Activated CD8-positive, alpha-beta T cell treated with anti-CD3 and anti-CD28 coated beads, Interleukin-2, amount 10 ng/mL, durations not matched to agents 7 days and 5 days (primary cell): ENCODE measurements around the gene ITIH3. TPM values are rescaled to one million over a fixed set of nuclear protein-coding genes. Genes with fewer than 3 reads are reported as not detected.

Experiments used
- ATAC-seq: fragments of 150-1000 bp; cut with Tn5 transposase; one replicate; pipeline ENCODE4 v1.10.0; 2021; ENCODE audit warnings: moderate library complexity
- CTCF ChIA-PET: fragments of 350-600 bp; sonication (Branson Sonifier 250); formaldehyde crosslinking; loops from one replicate; lab custom pipeline; 2021; ENCODE audit warnings: antibody characterized with exemption; lab: Charles Lee
- POLR2A ChIA-PET: fragments of 350-600 bp; sonication (Branson Sonifier 250); formaldehyde crosslinking; loops from one replicate; lab custom pipeline; 2021; ENCODE audit warnings: antibody characterized with exemption; lab: Charles Lee
- DNase-seq: peaks from one replicate; pipeline ENCODE4 v3.0.0-alpha.2; 2020
- H3K27ac Mint-ChIP-seq: one replicate; pipeline ENCODE4 v1.8.0; 2021; ENCODE audit warnings: mild to moderate bottlenecking, mixed read lengths
- H3K27me3 Mint-ChIP-seq: one replicate; pipeline ENCODE4 v1.8.0; 2021; ENCODE audit warnings: low read depth, mixed read lengths
- H3K36me3 Mint-ChIP-seq: one replicate; pipeline ENCODE4 v1.8.0; 2021; ENCODE audit warnings: low read depth, mixed read lengths
- H3K4me1 Mint-ChIP-seq: one replicate; pipeline ENCODE4 v1.8.0; 2021; ENCODE audit warnings: low read depth, mixed read lengths
- H3K4me3 Mint-ChIP-seq: one replicate; pipeline ENCODE4 v1.8.0; 2021; ENCODE audit warnings: mild to moderate bottlenecking, mixed read lengths
- H3K9me3 Mint-ChIP-seq: one replicate; pipeline ENCODE4 v1.8.0; 2022; ENCODE audit warnings: mixed read lengths; ENCODE audit not compliant: insufficient read depth
- total RNA-seq, 2 experiments: library from RNA; stranded (reverse); gene quantifications; one replicate each; pipeline ENCODE4 v1.2.3, GENCODE V29; 2021

ITIH3 gene
- total RNA-seq, 2 experiments from 2014 or later: not detected

GRCh38 chr3:52800079-52800478 is 5.5 kb downstream of the ITIH3 start:
- Mint-ChIP-seq H3K27me3 (no peaks in the 10 kb centered on the region), H3K36me3 (no peaks in the 10 kb centered on the region), H3K9me3 (no peaks in the 10 kb centered on the region), H3K4me1 (no peaks in the 10 kb centered on the region), H3K27ac (no peak overlapping the region), H3K4me3 (no peak overlapping the region)
- ATAC-seq (no peak), DNase-seq (no peak)
- ChIA-PET CTCF (no interaction called here), POLR2A (no interaction called here)

DNA sequence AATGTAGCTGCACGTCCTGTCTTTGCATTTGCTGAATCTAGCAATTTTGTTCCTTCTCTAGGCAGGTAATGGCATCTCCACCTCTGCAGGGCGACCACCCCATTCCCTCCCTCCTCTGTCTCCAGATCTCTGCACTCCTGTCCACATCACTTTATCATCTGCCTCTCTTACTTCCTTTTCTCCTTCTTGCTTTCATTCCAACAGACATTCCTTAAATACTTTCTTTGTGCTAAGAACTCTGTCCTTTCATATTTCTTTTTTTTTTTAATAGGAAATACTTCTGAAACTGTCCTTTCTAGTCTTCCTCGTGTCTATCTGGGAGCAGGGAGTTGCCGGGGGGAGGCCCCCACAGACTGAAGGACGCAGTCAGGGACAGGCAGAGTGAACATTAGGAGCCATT is 7.2 kb downstream of the ITIH3 start:
- ChIA-PET CTCF (no interaction called here), POLR2A (no interaction called here)

DNA sequence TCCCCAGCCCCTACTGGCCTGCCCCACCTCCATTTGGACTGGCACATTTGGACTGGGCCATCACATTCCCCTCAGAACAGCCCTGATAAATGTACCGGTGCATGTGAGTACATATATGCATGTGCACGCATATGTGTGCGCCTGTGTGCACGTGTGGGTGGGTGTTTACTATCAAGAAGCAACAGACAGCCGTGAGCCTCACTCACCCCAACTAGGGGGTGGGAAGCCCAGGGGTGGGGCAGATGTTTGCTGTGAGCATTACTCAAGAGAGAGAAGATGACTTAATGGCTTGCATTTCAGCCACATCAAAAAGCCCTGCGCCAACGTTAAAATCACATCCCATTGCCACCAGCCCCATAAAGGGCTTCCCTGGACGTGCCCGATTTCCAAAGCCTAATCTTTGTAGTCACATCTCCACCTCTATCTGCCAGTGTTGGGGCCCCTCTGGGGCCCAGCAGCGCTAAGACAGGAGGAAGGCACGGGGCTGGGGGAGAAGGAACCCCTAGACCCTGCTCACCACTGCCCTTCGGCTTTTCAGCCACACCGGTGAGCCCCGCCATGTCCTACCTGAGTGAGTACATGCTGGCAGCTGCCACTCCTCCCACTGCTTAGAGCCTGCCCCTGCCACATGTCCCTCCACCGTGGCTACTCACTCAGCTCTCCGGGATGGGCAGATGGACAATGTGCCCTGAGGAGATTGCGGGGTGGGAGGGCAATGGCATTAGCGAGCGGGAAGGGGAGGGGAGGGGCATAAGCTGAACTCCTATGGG is 10.9 kb downstream of the ITIH3 start:
- Mint-ChIP-seq H3K4me3 (no peak overlapping the region), H3K27me3 (peaks cover 3% of the 10 kb centered on the region), H3K36me3 (no peaks in the 10 kb centered on the region), H3K9me3 (no peaks in the 10 kb centered on the region), H3K4me1 (peaks cover 18% of the 10 kb centered on the region), H3K27ac (no peak overlapping the region)
- ATAC-seq (no peak), DNase-seq (no peak)
- CTCF ChIA-PET: no interaction called here
- POLR2A ChIA-PET: no interaction called here

More for the DNA sequence above, 7.2 kb downstream of the ITIH3 start:
- H3K4me1 Mint-ChIP-seq: no peaks in the 10 kb centered on the region
- no peaks in the 10 kb centered on the region for H3K27me3 Mint-ChIP-seq
- no peaks in the 10 kb centered on the region for H3K36me3 Mint-ChIP-seq
- ATAC-seq (no peak), DNase-seq (no peak)
- no peak overlapping the region for H3K4me3 Mint-ChIP-seq
- H3K27ac Mint-ChIP-seq: no peak overlapping the region
- no peaks in the 10 kb centered on the region for H3K9me3 Mint-ChIP-seq

GRCh38 chr3:52809149-52809548 is 14.6 kb downstream of the ITIH3 start:
- H3K9me3 Mint-ChIP-seq: no peaks in the 10 kb centered on the region
- DNase-seq: no peak
- no peak for ATAC-seq
- no peak overlapping the region for H3K27ac Mint-ChIP-seq
- no peak overlapping the region for H3K4me3 Mint-ChIP-seq
- ChIA-PET CTCF (interaction anchor here (0.9 to 1.6 kb wide), 2 partner anchors 11 to 12 kb away, joined by 3 to 6 read pairs; no protein-coding TSS in a partner anchor), POLR2A (no interaction called here)
- peaks cover 3% of the 10 kb centered on the region for H3K27me3 Mint-ChIP-seq
- H3K4me1 Mint-ChIP-seq: peaks cover 18% of the 10 kb centered on the region
- no peaks in the 10 kb centered on the region for H3K36me3 Mint-ChIP-seq

DNA sequence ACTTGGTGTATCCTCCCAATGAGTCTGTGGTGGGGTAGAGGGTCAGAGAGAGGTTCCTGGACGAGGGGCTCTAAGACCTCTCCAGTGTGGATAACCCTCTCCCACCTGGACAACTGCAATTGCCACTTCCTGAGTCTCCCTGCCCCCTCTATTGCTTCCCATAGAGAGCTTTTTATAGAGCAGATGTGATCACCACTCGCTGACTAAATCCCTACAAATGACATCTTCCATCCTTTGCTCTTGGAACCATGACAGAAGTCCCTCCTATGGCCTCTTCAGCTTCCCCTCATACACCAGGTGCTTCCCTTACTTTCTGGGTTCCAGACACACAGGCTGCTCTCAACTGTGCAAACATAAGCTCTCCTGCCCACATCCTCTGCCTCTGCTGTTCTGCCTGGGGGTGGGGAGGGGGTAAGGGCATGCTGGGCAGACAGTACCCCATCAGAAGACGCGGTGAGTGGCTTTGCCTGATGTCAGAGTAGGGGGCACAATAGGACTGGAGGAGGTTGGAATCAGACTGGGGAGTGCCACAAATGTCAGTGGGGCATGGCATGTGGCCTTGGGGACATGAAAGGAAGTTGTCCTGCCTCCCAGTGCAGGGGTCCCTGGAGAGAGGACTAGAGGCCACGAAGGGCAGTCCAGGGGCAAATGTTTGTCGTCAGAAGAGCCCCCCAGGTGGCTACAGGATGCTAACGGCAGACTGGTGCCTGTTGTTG is 15.2 kb downstream of the ITIH3 start:
- Mint-ChIP-seq H3K36me3 (no peaks in the 10 kb centered on the region), H3K9me3 (no peaks in the 10 kb centered on the region), H3K27me3 (peaks cover 3% of the 10 kb centered on the region), H3K4me3 (no peak overlapping the region), H3K4me1 (peaks cover 18% of the 10 kb centered on the region), H3K27ac (no peak overlapping the region)
- no peak for ATAC-seq
- CTCF ChIA-PET: interaction anchor here (0.9 to 1.6 kb wide), 2 partner anchors 11 kb away, joined by 3 to 6 read pairs; no protein-coding TSS in a partner anchor
- no peak for DNase-seq
- POLR2A ChIA-PET: interaction anchor here (1.4 kb wide), 1 partner anchor 29 kb away, joined by 4 read pairs; no protein-coding TSS in a partner anchor

DNA sequence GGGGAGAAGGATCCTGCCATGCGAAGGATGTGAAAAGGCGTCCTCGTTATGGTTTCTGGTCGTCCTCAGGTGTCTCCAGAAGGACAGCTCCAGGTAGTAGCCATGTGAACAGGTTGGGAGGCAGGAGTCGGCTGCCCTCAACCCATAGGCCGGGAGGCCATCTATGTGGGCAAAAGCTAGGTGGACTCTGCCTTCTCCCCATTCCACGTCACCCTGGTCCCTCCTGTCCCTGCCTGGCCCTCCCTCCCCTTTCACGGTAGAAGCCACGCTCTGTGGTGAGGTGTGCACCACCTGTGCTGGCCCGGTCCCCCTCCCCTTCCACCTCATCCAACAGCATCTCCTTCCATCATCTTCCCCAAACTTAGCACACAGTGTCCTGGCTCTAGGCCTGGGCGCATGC is 16.3 kb downstream of the ITIH3 start:
- H3K4me1 Mint-ChIP-seq: peaks cover 18% of the 10 kb centered on the region
- peaks cover 3% of the 10 kb centered on the region for H3K27me3 Mint-ChIP-seq
- H3K36me3 Mint-ChIP-seq: no peaks in the 10 kb centered on the region
- ChIA-PET POLR2A (interaction anchor here (0.9 to 1.4 kb wide), 2 partner anchors 12 to 28 kb away, joined by 3 to 4 read pairs; no protein-coding TSS in a partner anchor), CTCF (interaction anchor here (1.7 kb wide), 1 partner anchor 10 kb away, joined by 5 read pairs; no protein-coding TSS in a partner anchor)
- no peak for ATAC-seq
- H3K4me3 Mint-ChIP-seq: no peak overlapping the region
- no peaks in the 10 kb centered on the region for H3K9me3 Mint-ChIP-seq
- DNase-seq: no peak
- no peak overlapping the region for H3K27ac Mint-ChIP-seq

GRCh38 chr3:52811452-52812011 is 16.9 kb downstream of the ITIH3 start:
- no peak overlapping the region for H3K4me3 Mint-ChIP-seq
- ChIA-PET CTCF (interaction anchor here (1.7 kb wide), 1 partner anchor 9 kb away, joined by 5 read pairs; no protein-coding TSS in a partner anchor), POLR2A (interaction anchor here (0.9 kb wide), 1 partner anchor 13 kb away, joined by 3 read pairs; no protein-coding TSS in a partner anchor)
- H3K27ac Mint-ChIP-seq: no peak overlapping the region
- DNase-seq (no peak), ATAC-seq (no peak)
- H3K27me3 Mint-ChIP-seq: peaks cover 3% of the 10 kb centered on the region
- peaks cover 18% of the 10 kb centered on the region for H3K4me1 Mint-ChIP-seq
- H3K9me3 Mint-ChIP-seq: no peaks in the 10 kb centered on the region
- no peaks in the 10 kb centered on the region for H3K36me3 Mint-ChIP-seq

GRCh38 chr3:52813810-52814209 is 19.2 kb downstream of the ITIH3 start:
- peaks cover 9% of the 10 kb centered on the region for H3K4me1 Mint-ChIP-seq
- H3K9me3 Mint-ChIP-seq: no peaks in the 10 kb centered on the region
- ChIA-PET CTCF (no interaction called here), POLR2A (no interaction called here)
- DNase-seq (no peak), ATAC-seq (no peak)
- no peak overlapping the region for H3K4me3 Mint-ChIP-seq
- no peaks in the 10 kb centered on the region for H3K36me3 Mint-ChIP-seq
- peaks cover 3% of the 10 kb centered on the region for H3K27me3 Mint-ChIP-seq
- no peak overlapping the region for H3K27ac Mint-ChIP-seq

GRCh38 chr3:52816199-52816598 is 21.6 kb downstream of the ITIH3 start:
- DNase-seq: no peak
- ATAC-seq: no peak
- Mint-ChIP-seq H3K27me3 (no peaks in the 10 kb centered on the region), H3K36me3 (no peaks in the 10 kb centered on the region), H3K4me3 (no peak overlapping the region), H3K4me1 (no peaks in the 10 kb centered on the region), H3K27ac (no peak overlapping the region), H3K9me3 (no peaks in the 10 kb centered on the region)
- POLR2A ChIA-PET: no interaction called here
- CTCF ChIA-PET: interaction anchor here (0.9 to 1.2 kb wide), 2 partner anchors 17 to 119 kb away, joined by 4 read pairs; no protein-coding TSS in a partner anchor

GRCh38 chr3:52816654-52817053 is 22.1 kb downstream of the ITIH3 start:
- ChIA-PET CTCF (interaction anchor here (0.9 kb wide), 1 partner anchor 18 kb away, joined by 4 read pairs; no protein-coding TSS in a partner anchor), POLR2A (no interaction called here)
- Mint-ChIP-seq H3K36me3 (no peaks in the 10 kb centered on the region), H3K27ac (no peak overlapping the region), H3K27me3 (no peaks in the 10 kb centered on the region), H3K9me3 (no peaks in the 10 kb centered on the region), H3K4me3 (no peak overlapping the region), H3K4me1 (no peaks in the 10 kb centered on the region)
- ATAC-seq (no peak), DNase-seq (no peak)

DNA sequence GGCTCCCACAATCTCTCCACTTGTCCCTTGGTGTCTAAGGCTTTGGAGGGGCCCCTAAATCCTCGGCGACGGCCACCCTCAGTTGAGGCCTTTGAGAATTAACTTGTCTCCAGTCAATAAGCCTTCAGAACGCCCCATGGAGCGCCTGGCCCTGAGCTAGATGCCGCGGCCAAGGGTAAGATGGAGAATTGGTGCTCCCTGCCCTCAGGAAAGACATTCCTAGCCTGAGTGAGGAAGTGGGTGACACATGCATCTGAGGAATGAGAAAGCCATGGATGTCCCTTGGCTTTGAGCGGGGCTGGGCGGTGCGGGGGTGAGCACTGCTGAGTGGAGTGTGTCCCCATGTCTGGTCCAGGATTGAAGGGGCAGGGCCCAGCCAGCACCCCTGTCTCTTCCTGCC is 22.6 kb downstream of the ITIH3 start:
- no peaks in the 10 kb centered on the region for H3K4me1 Mint-ChIP-seq
- no peak overlapping the region for H3K27ac Mint-ChIP-seq
- POLR2A ChIA-PET: no interaction called here
- no peak overlapping the region for H3K4me3 Mint-ChIP-seq
- CTCF ChIA-PET: interaction anchor here (0.9 kb wide), 1 partner anchor 18 kb away, joined by 4 read pairs; no protein-coding TSS in a partner anchor
- no peaks in the 10 kb centered on the region for H3K9me3 Mint-ChIP-seq
- no peaks in the 10 kb centered on the region for H3K36me3 Mint-ChIP-seq
- ATAC-seq (no peak), DNase-seq (no peak)
- H3K27me3 Mint-ChIP-seq: no peaks in the 10 kb centered on the region
